B cell (primary cell): Measurements from ENCODE around the gene SRRM3. TPM values are rescaled to one million over a fixed set of nuclear protein-coding genes. Genes with fewer than 3 reads are reported as not detected.
A peak's percentile ranks its signal among the peaks of the same experiment; 100 is the strongest.

Experiments
- ATAC-seq: fragments of 200-7000 bp; cut with Tn5 transposase; one replicate; pipeline ENCODE4 v1.10.0; 2021; ENCODE audit warnings: low read depth, mild to moderate bottlenecking, moderate number of reproducible peaks, moderate library complexity
- CTCF ChIA-PET: fragments of 350-600 bp; sonication (Branson Sonifier 250); formaldehyde crosslinking; loops from one replicate; lab custom pipeline; 2021; ENCODE audit warnings: antibody characterized with exemption, inconsistent platforms; lab: Charles Lee
- POLR2A ChIA-PET: fragments of 350-600 bp; sonication (Branson Sonifier 250); formaldehyde crosslinking; loops from one replicate; lab custom pipeline; 2021; ENCODE audit warnings: antibody characterized with exemption; lab: Charles Lee
- DNase-seq: peaks from one replicate; pipeline ENCODE4 v3.0.0; 2013
- H2AFZ ChIP-seq: 2 replicates; pipeline ENCODE4 v1.6.1; 2012; ENCODE audit warnings: mild to moderate bottlenecking, low read depth, low read length; ENCODE audit not compliant: insufficient read depth, poor library complexity, severe bottlenecking
- H3K27ac ChIP-seq, 2 donors: 1 replicate in 1 of 2; 2 replicates in 1 of 2; pipeline ENCODE4 v1.5.1; 2012 to 2013; ENCODE audit warnings: low read length in 2 of 2, mild to moderate bottlenecking in 2 of 2, moderate library complexity in 1 of 2
- H3K27me3 ChIP-seq, 4 experiments: fragments of 200-600 bp in 1 of 4; sonication (generic) in 1 of 4; replicated peaks in 1 of 4; 1 replicate in 2 of 4; 2 replicates in 2 of 4; pipeline versions ENCODE4 v1.6.1 to v1.7.0; 2013 to 2016; ENCODE audit warnings: low read length in 3 of 4, mild to moderate bottlenecking in 2 of 4, mixed read lengths in 1 of 4, moderate library complexity in 1 of 4; ENCODE audit not compliant: insufficient read depth in 4 of 4, control insufficient read depth in 3 of 4; ENCODE audit errors: control extremely low read depth in 1 of 4
- H3K36me3 ChIP-seq, 2 experiments: replicated peaks in 1 of 2; 1 replicate in 1 of 2; 2 replicates in 1 of 2; pipeline versions ENCODE4 v1.6.1 to v1.7.1; 2013; ENCODE audit warnings: low read length in 1 of 2; ENCODE audit not compliant: insufficient read depth in 2 of 2, control insufficient read depth in 1 of 2; ENCODE audit errors: control extremely low read depth in 1 of 2, extremely low read depth in 1 of 2
- H3K4me1 ChIP-seq, 2 donors: fragments of 200-600 bp in 1 of 2; sonication (generic) in 1 of 2; 1 replicate in 1 of 2; 2 replicates in 1 of 2; pipeline versions ENCODE4 v1.5.1 to v1.6.1; 2013 to 2017; ENCODE audit warnings: low read length in 2 of 2; ENCODE audit not compliant: control insufficient read depth in 2 of 2, insufficient read depth in 2 of 2
- H3K4me2 ChIP-seq: replicated peaks from 2 replicates; pipeline ENCODE3; 2012; ENCODE audit warnings: mild to moderate bottlenecking, low read depth, low read length; ENCODE audit not compliant: poor library complexity, severe bottlenecking
- H3K4me3 ChIP-seq, 5 experiments: fragments of 200-600 bp in 1 of 5; sonication (generic) in 1 of 5; 1 replicate in 3 of 5; 2 replicates in 2 of 5; pipeline versions ENCODE4 v1.5.1 to v1.7.0; 2011 to 2016; ENCODE audit warnings: low read length in 4 of 5, mild to moderate bottlenecking in 4 of 5, low read depth in 2 of 5, control low read depth in 1 of 5, moderate library complexity in 1 of 5; ENCODE audit not compliant: insufficient read depth in 1 of 5; ENCODE audit errors: control extremely low read depth in 1 of 5, extremely low read depth in 1 of 5
- H3K79me2 ChIP-seq: fragments of 200-600 bp; sonication (generic); one replicate; pipeline ENCODE4 v1.6.0; 2016; ENCODE audit warnings: low read length; ENCODE audit not compliant: control insufficient read depth, insufficient read depth
- H3K9ac ChIP-seq: fragments of 200-600 bp; sonication (generic); 2 replicates; pipeline ENCODE4 v1.6.1; 2017; ENCODE audit warnings: mild to moderate bottlenecking, low read length, moderate library complexity
- H3K9me3 ChIP-seq, 3 donors: one replicate each; pipeline versions ENCODE4 v1.6.1 to v1.7.1; 2013; ENCODE audit warnings: low read length in 2 of 3; ENCODE audit not compliant: control insufficient read depth in 2 of 3, insufficient read depth in 1 of 3; ENCODE audit errors: control extremely low read depth in 1 of 3
- H4K20me1 ChIP-seq: 2 replicates; pipeline ENCODE4 v1.6.0; 2012; ENCODE audit warnings: mild to moderate bottlenecking, low read length; ENCODE audit not compliant: insufficient read depth, control insufficient read depth, poor library complexity, severe bottlenecking
- H3K27ac Mint-ChIP-seq: one replicate; pipeline ENCODE4 v1.8.0; 2021; ENCODE audit warnings: mixed read lengths
- H3K27me3 Mint-ChIP-seq: one replicate; pipeline ENCODE4 v1.8.0; 2021; ENCODE audit warnings: mixed read lengths
- H3K4me1 Mint-ChIP-seq: one replicate; pipeline ENCODE4 v1.8.0; 2021; ENCODE audit warnings: mixed read lengths
- H3K4me3 Mint-ChIP-seq: one replicate; pipeline ENCODE4 v1.8.0; 2021; ENCODE audit warnings: mixed read lengths
- H3K9me3 Mint-ChIP-seq: one replicate; pipeline ENCODE4 v1.8.0; 2022; ENCODE audit warnings: mixed read lengths; ENCODE audit not compliant: insufficient read depth
- EZH2 ChIP-seq: IDR thresholded peaks from 2 replicates; pipeline ENCODE4 v1.6.1; 2012; ENCODE audit warnings: borderline replicate concordance, low read depth, mild to moderate bottlenecking, moderate library complexity, low read length; ENCODE audit not compliant: insufficient read depth, poor library complexity, severe bottlenecking
- whole genome bisulfite sequencing: methylation state at CpG from one replicate; pipeline ENCODE4 v1.1.5; 2013; ENCODE audit warnings: missing lambda C conversion rate; ENCODE audit not compliant: insufficient coverage; 5-methylcytosine and 5-hydroxymethylcytosine counted together
- intact Hi-C: fragments of 100-400 bp; cut with micrococcal nuclease; formaldehyde crosslinking; loops from one replicate; pipeline ENCODE4 v1.10.0; 2022
- polyA plus RNA-seq: library from polyadenylated mRNA; depleted of rRNA; stranded (reverse); fragments of >200 nt; gene quantifications from 2 replicates; pipeline ENCODE4 v1.2.3, GENCODE V29; 2012
- total RNA-seq, 2 donors: library from RNA; stranded (reverse); fragments of 120-200 nt in 1 of 2; gene quantifications; 1 replicate in 1 of 2; 2 replicates in 1 of 2; pipeline versions ENCODE4 v1.2.3 to v1.2.4, GENCODE V29; 2013 to 2022
- TF ChIP-seq, protein P1 (sequence below): fragments of 200-600 bp; IDR thresholded peaks from one replicate; pipeline ENCODE4 v1.8.0; 2022; ENCODE audit warnings: antibody characterized with exemption, mild to moderate bottlenecking

Gene SRRM3
- total and polyA plus RNA-seq, 2 donors (not counting 1 experiment from before 2014, with no cell fraction given): not detected

DNA sequence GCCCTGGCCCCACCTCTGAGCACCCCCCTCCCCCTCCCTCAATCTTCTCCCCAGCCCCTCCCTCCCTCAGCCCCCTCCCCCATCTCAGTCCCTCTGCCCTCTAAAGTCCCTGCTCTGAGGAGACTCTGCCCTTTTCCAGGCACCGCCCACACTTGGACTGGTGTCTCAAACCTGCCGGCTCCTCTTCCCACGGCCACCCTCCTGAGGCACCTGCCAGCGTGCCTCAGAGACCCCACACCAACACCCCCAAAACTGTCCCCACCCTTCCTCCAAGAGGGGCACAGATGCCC, 66.1 kb downstream of the SRRM3 start:
- no peak overlapping the region for H3K4me3 ChIP-seq
- no peaks in the 10 kb centered on the region for H3K36me3 ChIP-seq
- H3K27me3 Mint-ChIP-seq: peaks cover 17% of the 10 kb centered on the region
- peaks cover 10% of the 10 kb centered on the region for H3K4me1 Mint-ChIP-seq
- peaks cover 0 to 5% (median 0%) of the 10 kb centered on the region in 3 donors for H3K9me3 ChIP-seq
- DNase-seq (no peak), ATAC-seq (no peak)
- peak overlapping the region; percentile 53 for H3K4me3 Mint-ChIP-seq
- no peak overlapping the region for H3K27ac Mint-ChIP-seq
- H3K4me1 ChIP-seq: peaks cover 10 to 13% of the 10 kb centered on the region in 2 donors
- no peak overlapping the region for H3K9ac ChIP-seq
- ChIA-PET POLR2A (no interaction called here), CTCF (no interaction called here)
- TF ChIP-seq EZH2: no peak
- TF ChIP-seq, protein P1, sequence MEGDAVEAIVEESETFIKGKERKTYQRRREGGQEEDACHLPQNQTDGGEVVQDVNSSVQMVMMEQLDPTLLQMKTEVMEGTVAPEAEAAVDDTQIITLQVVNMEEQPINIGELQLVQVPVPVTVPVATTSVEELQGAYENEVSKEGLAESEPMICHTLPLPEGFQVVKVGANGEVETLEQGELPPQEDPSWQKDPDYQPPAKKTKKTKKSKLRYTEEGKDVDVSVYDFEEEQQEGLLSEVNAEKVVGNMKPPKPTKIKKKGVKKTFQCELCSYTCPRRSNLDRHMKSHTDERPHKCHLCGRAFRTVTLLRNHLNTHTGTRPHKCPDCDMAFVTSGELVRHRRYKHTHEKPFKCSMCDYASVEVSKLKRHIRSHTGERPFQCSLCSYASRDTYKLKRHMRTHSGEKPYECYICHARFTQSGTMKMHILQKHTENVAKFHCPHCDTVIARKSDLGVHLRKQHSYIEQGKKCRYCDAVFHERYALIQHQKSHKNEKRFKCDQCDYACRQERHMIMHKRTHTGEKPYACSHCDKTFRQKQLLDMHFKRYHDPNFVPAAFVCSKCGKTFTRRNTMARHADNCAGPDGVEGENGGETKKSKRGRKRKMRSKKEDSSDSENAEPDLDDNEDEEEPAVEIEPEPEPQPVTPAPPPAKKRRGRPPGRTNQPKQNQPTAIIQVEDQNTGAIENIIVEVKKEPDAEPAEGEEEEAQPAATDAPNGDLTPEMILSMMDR: no peak
- H3K9me3 Mint-ChIP-seq: no peaks in the 10 kb centered on the region
- no peak overlapping the region for H3K27ac ChIP-seq
- H4K20me1 ChIP-seq: no peaks in the 10 kb centered on the region
- no peaks in the 10 kb centered on the region for H3K79me2 ChIP-seq
- H2AFZ ChIP-seq: no peak overlapping the region
- peaks cover 0 to 25% (median 6%) of the 10 kb centered on the region in 4 experiments for H3K27me3 ChIP-seq
- H3K4me2 ChIP-seq: peak overlapping the region; percentile 89
- 74% methylated on average over 3 of the region's 4 CpGs for WGBS
- intact Hi-C loops: no loop called here

DNA sequence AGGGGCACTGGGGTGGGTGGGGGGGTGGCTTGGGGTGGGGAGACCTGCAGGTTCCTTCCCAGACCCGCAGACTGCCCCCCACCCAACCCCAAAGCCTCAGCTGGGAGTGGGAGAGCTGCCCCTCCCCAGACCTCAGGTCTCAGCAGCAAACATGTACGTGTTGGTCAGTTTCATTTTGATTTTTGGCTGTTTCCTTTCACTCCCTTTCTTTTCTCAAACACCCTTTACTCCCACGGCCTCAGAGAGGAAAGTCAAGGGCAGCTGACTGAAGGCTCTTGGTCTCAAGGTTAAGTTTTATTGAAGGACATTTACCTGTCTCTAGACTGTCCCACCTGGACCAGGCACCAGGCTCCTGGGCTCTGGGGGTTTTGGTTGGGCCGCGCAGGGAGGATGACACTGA, 66.7 kb downstream of the SRRM3 start:
- H3K9ac ChIP-seq: no peak overlapping the region
- Mint-ChIP-seq H3K4me3 (peak overlapping the region; percentile 72), H3K27me3 (peaks cover 12% of the 10 kb centered on the region), H3K4me1 (peaks cover 13% of the 10 kb centered on the region), H3K9me3 (no peaks in the 10 kb centered on the region), H3K27ac (no peak overlapping the region)
- CTCF ChIA-PET: no interaction called here
- no peaks in the 10 kb centered on the region for H3K79me2 ChIP-seq
- peaks cover 0 to 5% (median 0%) of the 10 kb centered on the region in 3 donors for H3K9me3 ChIP-seq
- DNase-seq (no peak), ATAC-seq (no peak)
- POLR2A ChIA-PET: no interaction called here
- intact Hi-C loops: no loop called here
- H3K4me2 ChIP-seq: no peak overlapping the region
- peaks cover 0 to 23% (median 4%) of the 10 kb centered on the region in 4 experiments for H3K27me3 ChIP-seq
- no peaks in the 10 kb centered on the region for H4K20me1 ChIP-seq
- TF ChIP-seq, protein P1: no peak
- TF ChIP-seq EZH2: no peak
- no peak overlapping the region for H3K4me3 ChIP-seq
- H3K4me1 ChIP-seq: peaks cover 10 to 17% of the 10 kb centered on the region in 2 donors
- no peaks in the 10 kb centered on the region for H3K36me3 ChIP-seq
- no peak overlapping the region for H2AFZ ChIP-seq
- 100% methylated on average over 2 of the region's 5 CpGs for WGBS
- H3K27ac ChIP-seq: no peak overlapping the region
